Colonic mucosa (tissue), 4 donors: Measurements from ENCODE around the gene SPAAR. TPM values are rescaled to one million over a fixed set of nuclear protein-coding genes. Genes with fewer than 3 reads are reported as not detected.
"Not testable (repeated sequence)": the region's sequence is repeated elsewhere in the genome, so short reads cannot be mapped to it uniquely, and the experiment has no call there.

ENCODE experiments used
- DNase-seq: peaks from one replicate; pipeline ENCODE4 v3.0.0-alpha.2; 2020
- H3K27ac ChIP-seq: fragments of 200-600 bp; one replicate; pipeline ENCODE4 v1.8.0; 2021
- H3K27me3 ChIP-seq: fragments of 200-600 bp; one replicate; pipeline ENCODE4 v1.8.0; 2021
- H3K36me3 ChIP-seq: fragments of 200-600 bp; one replicate; pipeline ENCODE4 v1.8.0; 2021
- H3K4me1 ChIP-seq: fragments of 200-600 bp; one replicate; pipeline ENCODE4 v1.8.0; 2021; ENCODE audit warnings: mild to moderate bottlenecking
- H3K4me3 ChIP-seq: fragments of 200-600 bp; one replicate; pipeline ENCODE4 v1.8.0; 2021
- H3K9ac ChIP-seq, 2 donors: one replicate each; pipeline ENCODE4 v1.7.0; 2013; ENCODE audit warnings: control low read depth in 2 of 2, low read depth in 2 of 2, low read length in 2 of 2
- H3K9me3 ChIP-seq: fragments of 200-600 bp; one replicate; pipeline ENCODE4 v1.8.0; 2021
- intact Hi-C: fragments of 100-400 bp; cut with DNase I; formaldehyde crosslinking; loops from one replicate; pipeline ENCODE4 v1.14.1; 2022
- total RNA-seq, 2 donors: library from RNA; stranded (reverse); fragmentation: NEBNext Ultra II Directional in 1 of 2; extraction: Animal tissue kit (Norgen Biotek cat#: 25700) in 1 of 2; gene quantifications; one replicate each; pipeline ENCODE4 v1.2.1, GENCODE V29; 2021
- TF ChIP-seq, protein P1 (sequence below): fragments of 200-600 bp; IDR thresholded peaks from one replicate; pipeline ENCODE4 v1.8.0; 2022; ENCODE audit warnings: antibody characterized with exemption, mild to moderate bottlenecking
- donor health status: healthy.
- donor health status: DM: no; HTN: no; CAD: no.
- donor health status: DM: no; HTN: no; CAD: no.

The SPAAR gene
- total RNA-seq, 2 donors from 2014 or later: 1.1 to 2.6 TPM

DNA sequence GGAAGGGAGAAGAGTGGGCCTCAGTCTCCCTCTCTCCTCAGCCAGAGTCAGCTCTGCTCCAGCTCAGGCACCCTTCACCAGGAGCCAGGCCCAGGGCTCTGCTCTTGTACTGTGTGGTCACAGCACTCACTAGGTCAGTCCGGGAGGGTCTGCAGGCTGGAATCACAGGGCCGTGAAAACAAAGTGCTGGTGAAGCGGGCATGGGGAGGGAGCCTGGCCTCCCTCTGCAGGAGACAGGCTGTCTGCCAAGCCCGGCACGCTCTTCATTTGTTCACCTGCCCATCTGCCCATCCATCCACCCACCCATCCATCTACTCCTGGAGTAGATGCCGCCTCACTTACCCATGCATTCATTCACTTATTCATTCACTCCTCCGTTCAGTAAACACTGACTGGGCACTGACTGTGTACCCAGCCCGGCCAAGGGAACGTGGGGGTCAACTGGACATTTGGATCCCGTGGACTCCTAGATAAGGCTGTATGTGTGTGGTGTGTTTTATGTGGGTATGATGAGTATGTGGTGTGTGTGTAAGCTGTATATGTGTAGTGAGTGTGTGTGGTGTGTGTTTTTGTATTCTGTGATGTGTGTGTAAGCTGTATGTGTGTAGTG is 3.6 kb downstream of the SPAAR start:
- no peak overlapping the region for H3K4me3 ChIP-seq
- H3K9me3 ChIP-seq: no peaks in the 10 kb centered on the region
- H3K27ac ChIP-seq: no peak overlapping the region
- H3K4me1 ChIP-seq: peaks cover 40% of the 10 kb centered on the region
- no peaks in the 10 kb centered on the region for H3K27me3 ChIP-seq
- no peaks in the 10 kb centered on the region for H3K36me3 ChIP-seq
- TF ChIP-seq, protein P1, sequence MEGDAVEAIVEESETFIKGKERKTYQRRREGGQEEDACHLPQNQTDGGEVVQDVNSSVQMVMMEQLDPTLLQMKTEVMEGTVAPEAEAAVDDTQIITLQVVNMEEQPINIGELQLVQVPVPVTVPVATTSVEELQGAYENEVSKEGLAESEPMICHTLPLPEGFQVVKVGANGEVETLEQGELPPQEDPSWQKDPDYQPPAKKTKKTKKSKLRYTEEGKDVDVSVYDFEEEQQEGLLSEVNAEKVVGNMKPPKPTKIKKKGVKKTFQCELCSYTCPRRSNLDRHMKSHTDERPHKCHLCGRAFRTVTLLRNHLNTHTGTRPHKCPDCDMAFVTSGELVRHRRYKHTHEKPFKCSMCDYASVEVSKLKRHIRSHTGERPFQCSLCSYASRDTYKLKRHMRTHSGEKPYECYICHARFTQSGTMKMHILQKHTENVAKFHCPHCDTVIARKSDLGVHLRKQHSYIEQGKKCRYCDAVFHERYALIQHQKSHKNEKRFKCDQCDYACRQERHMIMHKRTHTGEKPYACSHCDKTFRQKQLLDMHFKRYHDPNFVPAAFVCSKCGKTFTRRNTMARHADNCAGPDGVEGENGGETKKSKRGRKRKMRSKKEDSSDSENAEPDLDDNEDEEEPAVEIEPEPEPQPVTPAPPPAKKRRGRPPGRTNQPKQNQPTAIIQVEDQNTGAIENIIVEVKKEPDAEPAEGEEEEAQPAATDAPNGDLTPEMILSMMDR: no peak
- intact Hi-C loops: no loop called here
- H3K9ac ChIP-seq: no peak overlapping the region
- no peak for DNase-seq

DNA sequence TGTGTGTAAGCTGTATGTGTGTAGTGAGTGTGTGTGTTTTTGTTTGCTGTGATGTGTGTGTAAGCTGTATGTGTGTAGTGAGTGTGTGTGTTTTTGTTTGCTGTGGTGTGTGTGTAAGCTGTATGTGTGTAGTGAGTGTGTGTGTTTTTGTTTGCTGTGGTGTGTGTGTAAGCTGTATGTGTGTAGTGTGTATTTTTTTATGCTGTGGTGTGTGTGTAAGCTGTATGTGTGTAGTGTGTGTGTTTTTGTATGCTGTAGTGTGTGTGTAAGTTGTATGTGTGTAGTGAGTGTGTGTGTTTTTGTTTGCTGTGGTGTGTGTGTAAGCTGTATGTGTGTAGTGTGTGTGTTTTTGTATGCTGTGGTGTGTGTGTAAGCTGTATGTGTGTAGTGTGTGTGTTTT is 4.1 kb downstream of the SPAAR start:
- H3K9me3 ChIP-seq, H3K36me3 ChIP-seq, DNase-seq, H3K9ac ChIP-seq, H3K27me3 ChIP-seq, H3K27ac ChIP-seq, H3K4me3 ChIP-seq, intact Hi-C loops: not testable (repeated sequence)
- peaks cover 38% of the 10 kb centered on the region for H3K4me1 ChIP-seq

DNA sequence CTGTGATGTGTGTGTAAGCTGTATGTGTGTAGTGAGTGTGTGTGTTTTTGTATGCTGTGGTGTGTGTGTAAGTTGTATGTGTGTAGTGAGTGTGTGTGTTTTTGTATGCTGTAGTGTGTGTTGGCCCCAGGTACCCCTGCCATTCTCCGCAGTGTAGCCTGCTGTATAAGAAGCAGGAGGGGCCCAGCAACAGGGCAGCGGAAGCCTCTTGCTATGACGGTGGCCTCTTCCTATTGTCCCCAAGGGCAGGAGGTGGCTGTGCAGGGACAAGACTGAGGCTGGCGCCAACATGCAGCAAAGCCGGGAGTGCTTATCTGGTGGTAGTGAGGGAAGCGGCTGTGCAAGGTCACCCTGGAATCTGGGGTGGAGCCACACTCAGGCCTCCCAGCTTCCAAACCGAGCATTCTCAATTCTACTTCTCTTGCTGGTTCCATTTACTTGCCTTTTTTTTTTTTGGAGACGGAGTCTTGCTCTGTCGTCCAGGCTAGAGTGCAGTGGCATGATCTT is 5.1 kb downstream of the SPAAR start:
- H3K4me3 ChIP-seq: no peak overlapping the region
- peak overlapping the region; percentile 28 to 69 for H3K9ac ChIP-seq
- DNase-seq: peak; percentile 80
- no peaks in the 10 kb centered on the region for H3K36me3 ChIP-seq
- peak overlapping the region; percentile 91 for H3K27ac ChIP-seq
- no peaks in the 10 kb centered on the region for H3K27me3 ChIP-seq
- no peaks in the 10 kb centered on the region for H3K9me3 ChIP-seq
- H3K4me1 ChIP-seq: peaks cover 29% of the 10 kb centered on the region
- TF ChIP-seq, protein P1: no peak
- intact Hi-C loops: no loop called here

DNA sequence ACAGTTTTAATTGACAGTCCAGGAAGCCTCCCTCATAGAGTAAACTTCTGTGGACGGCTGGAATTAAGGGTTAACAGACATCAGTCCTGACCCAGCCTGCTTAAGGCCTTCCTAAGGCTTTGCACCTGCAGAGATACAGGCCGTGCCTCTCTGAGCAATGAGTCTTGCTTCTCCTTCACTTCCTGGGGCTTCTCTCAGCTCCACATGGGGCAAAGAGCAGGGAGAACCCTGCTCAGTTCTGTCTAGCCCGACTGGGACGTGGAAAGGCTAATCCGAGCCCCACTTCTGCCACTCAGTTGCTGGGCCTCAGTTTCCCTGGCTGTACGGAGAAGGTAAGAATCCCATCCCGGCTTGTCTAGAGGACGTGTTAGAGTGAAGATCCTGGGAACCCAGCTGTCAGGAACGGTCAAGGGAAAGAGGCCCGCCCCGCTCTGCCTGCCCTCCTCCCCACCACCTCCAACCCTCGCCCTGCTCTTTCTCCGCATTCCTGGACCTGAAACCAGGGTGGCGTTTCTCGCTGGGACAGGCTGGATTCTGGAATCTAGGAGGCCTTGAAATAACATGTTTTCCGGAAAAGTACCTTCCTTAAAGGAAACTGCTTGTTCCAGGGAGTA is 6.5 kb downstream of the SPAAR start:
- Histone ChIP-seq H3K9ac (peak overlapping the region; percentile 52 to 86), H3K9me3 (no peaks in the 10 kb centered on the region), H3K4me1 (peaks cover 16% of the 10 kb centered on the region), H3K4me3 (no peak overlapping the region), H3K27me3 (no peaks in the 10 kb centered on the region), H3K27ac (peak overlapping the region; percentile 91), H3K36me3 (no peaks in the 10 kb centered on the region)
- intact Hi-C loops: no loop called here
- TF ChIP-seq, protein P1: no peak
- no peak for DNase-seq

DNA sequence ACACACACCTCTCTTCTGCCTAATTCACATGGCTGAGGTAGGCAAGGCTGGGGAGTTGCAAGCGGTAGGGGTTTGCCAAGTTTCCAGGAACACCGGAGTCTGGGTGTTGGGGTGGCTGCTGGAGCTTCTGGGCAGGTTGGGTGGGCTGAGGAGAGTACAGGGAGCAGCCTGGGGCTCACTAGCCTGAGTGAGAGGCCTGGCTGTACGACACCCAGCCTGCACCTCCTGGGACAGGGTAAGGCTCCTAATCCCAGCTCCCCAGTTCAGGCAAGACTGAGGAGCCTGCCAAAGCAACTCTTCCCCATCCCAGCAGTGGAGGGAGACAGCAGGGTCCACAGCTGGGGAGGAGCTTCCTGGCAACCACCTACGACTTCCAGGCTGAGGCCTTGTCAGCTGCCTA is 8.0 kb downstream of the SPAAR start:
- TF ChIP-seq, protein P1: no peak
- H3K9me3 ChIP-seq: no peaks in the 10 kb centered on the region
- peak overlapping the region; percentile 91 for H3K27ac ChIP-seq
- peaks cover 16% of the 10 kb centered on the region for H3K4me1 ChIP-seq
- intact Hi-C loops: no loop called here
- no peak for DNase-seq
- H3K4me3 ChIP-seq: no peak overlapping the region
- H3K9ac ChIP-seq: peak overlapping the region; percentile 19 to 75
- H3K36me3 ChIP-seq: no peaks in the 10 kb centered on the region
- no peaks in the 10 kb centered on the region for H3K27me3 ChIP-seq

DNA sequence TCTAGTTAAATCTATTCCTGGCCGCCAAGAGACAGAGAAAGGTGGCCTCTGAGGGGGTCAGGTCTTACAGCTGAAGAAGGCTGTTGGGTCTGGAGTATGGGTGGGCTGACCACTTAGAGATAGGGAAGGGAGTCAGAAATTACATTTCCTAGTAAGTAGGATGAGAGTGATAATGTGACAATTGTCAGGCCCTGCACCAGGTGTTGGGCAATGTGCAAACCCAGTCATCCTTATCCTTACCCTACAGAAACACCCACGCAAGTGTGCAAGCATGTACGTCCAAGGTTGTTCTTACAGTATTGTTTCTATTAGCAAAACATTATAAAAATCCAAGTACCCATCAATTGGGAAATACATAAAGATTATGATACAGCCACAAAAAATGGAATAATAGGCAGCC is 9.5 kb downstream of the SPAAR start:
- intact Hi-C loops: no loop called here
- no peak overlapping the region for H3K4me3 ChIP-seq
- no peak for DNase-seq
- peaks cover 20% of the 10 kb centered on the region for H3K4me1 ChIP-seq
- no peaks in the 10 kb centered on the region for H3K9me3 ChIP-seq
- H3K36me3 ChIP-seq: no peaks in the 10 kb centered on the region
- H3K9ac ChIP-seq: peak overlapping the region in 1 of 2 donors; percentile 52
- H3K27ac ChIP-seq: peak overlapping the region; percentile 91
- TF ChIP-seq, protein P1: no peak
- no peaks in the 10 kb centered on the region for H3K27me3 ChIP-seq
